PC-9 (cell line): ENCODE measurements around the gene PLAGL1.

Experiments used
- EZH2 ChIP-seq: fragments of 200-600 bp; sonication (generic); IDR thresholded peaks from 2 replicates; pipeline ENCODE4 v1.8.0; 2017; ENCODE audit warnings: antibody characterized with exemption, low read depth
- TF ChIP-seq, protein P1 (sequence below): fragments of 200-600 bp; sonication (generic); conservative IDR thresholded peaks from 2 replicates; pipeline ENCODE4 v1.6.1; 2017; ENCODE audit warnings: mixed run types, antibody characterized with exemption, mild to moderate bottlenecking, moderate library complexity

DNA sequence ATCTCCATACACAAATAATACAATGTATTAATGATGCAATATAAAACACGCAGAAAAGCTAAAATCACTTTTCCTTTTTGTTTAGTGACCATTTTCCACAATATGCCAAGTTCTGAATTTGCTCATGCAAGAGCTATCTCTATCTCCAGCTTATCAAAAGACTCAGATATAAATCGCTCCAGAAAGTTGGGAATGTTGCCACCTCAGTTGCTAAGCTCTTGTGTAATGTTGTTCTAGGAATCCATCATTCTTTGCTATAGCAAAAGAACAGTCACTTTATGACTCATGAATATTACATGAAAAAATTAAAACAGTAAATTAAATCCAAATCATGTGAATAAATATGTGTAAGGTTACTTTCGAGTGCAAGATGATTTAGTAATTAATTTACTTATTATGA, 8.7 kb downstream of the PLAGL1 start:
- TF ChIP-seq, protein P1, sequence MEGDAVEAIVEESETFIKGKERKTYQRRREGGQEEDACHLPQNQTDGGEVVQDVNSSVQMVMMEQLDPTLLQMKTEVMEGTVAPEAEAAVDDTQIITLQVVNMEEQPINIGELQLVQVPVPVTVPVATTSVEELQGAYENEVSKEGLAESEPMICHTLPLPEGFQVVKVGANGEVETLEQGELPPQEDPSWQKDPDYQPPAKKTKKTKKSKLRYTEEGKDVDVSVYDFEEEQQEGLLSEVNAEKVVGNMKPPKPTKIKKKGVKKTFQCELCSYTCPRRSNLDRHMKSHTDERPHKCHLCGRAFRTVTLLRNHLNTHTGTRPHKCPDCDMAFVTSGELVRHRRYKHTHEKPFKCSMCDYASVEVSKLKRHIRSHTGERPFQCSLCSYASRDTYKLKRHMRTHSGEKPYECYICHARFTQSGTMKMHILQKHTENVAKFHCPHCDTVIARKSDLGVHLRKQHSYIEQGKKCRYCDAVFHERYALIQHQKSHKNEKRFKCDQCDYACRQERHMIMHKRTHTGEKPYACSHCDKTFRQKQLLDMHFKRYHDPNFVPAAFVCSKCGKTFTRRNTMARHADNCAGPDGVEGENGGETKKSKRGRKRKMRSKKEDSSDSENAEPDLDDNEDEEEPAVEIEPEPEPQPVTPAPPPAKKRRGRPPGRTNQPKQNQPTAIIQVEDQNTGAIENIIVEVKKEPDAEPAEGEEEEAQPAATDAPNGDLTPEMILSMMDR: no peak
- no peak for TF ChIP-seq EZH2
